CD4-positive, alpha-beta memory T cell (primary cell): ENCODE data around the gene WDR35. TPM values are rescaled to one million over a fixed set of nuclear protein-coding genes. Genes with fewer than 3 reads are reported as not detected.

Source experiments
- CTCF ChIA-PET: fragments of 350-600 bp; sonication (Branson Sonifier 250); formaldehyde crosslinking; loops from one replicate; lab custom pipeline; 2021; ENCODE audit warnings: inconsistent platforms; ENCODE audit not compliant: partially characterized antibody; lab: Charles Lee
- POLR2A ChIA-PET: fragments of 350-600 bp; sonication (Branson Sonifier 250); formaldehyde crosslinking; loops from one replicate; lab custom pipeline; 2021; ENCODE audit not compliant: partially characterized antibody; lab: Charles Lee
- DNase-seq, 5 donors: peaks; one replicate each; pipeline versions ENCODE4 v3.0.0 to v3.0.0-alpha.2; 2020 to 2022; ENCODE audit warnings: mixed read lengths in 1 of 5
- H3K27ac ChIP-seq: one replicate; pipeline ENCODE4 v1.7.0; 2013; ENCODE audit warnings: low read depth, low read length
- H3K27me3 ChIP-seq: 2 replicates; pipeline ENCODE4 v1.7.0; 2013; ENCODE audit warnings: mild to moderate bottlenecking, low read length, moderate library complexity; ENCODE audit not compliant: insufficient read depth
- H3K36me3 ChIP-seq: 2 replicates; pipeline ENCODE4 v1.7.0; 2013; ENCODE audit warnings: mild to moderate bottlenecking, low read length, moderate library complexity; ENCODE audit not compliant: insufficient read depth
- H3K4me1 ChIP-seq: 2 replicates; pipeline ENCODE4 v1.7.0; 2013; ENCODE audit warnings: mild to moderate bottlenecking, low read length, moderate library complexity; ENCODE audit not compliant: insufficient read depth
- H3K4me3 ChIP-seq, 2 donors: one replicate each; pipeline ENCODE4 v1.7.0; 2013; ENCODE audit warnings: low read length in 2 of 2, mild to moderate bottlenecking in 1 of 2
- H3K9me3 ChIP-seq, 2 donors: one replicate each; pipeline ENCODE4 v1.7.0; 2013; ENCODE audit warnings: low read length in 2 of 2, control low read depth in 1 of 2; ENCODE audit not compliant: control insufficient read depth in 1 of 2
- H3K27ac Mint-ChIP-seq, 7 donors: one replicate each; pipeline ENCODE4 v1.8.0; 2020 to 2021; ENCODE audit warnings: mixed read lengths in 7 of 7, mild to moderate bottlenecking in 6 of 7, inconsistent platforms in 3 of 7, moderate library complexity in 3 of 7
- H3K27me3 Mint-ChIP-seq, 2 donors: one replicate each; pipeline ENCODE4 v1.8.0; 2020 to 2021; ENCODE audit warnings: mixed read lengths in 2 of 2
- H3K36me3 Mint-ChIP-seq, 2 donors: one replicate each; pipeline ENCODE4 v1.8.0; 2020 to 2021; ENCODE audit warnings: mixed read lengths in 2 of 2, inconsistent platforms in 1 of 2, mild to moderate bottlenecking in 1 of 2
- H3K4me1 Mint-ChIP-seq, 4 donors: one replicate each; pipeline ENCODE4 v1.8.0; 2020 to 2021; ENCODE audit warnings: mixed read lengths in 4 of 4, mild to moderate bottlenecking in 1 of 4
- H3K4me3 Mint-ChIP-seq, 8 donors: one replicate each; pipeline ENCODE4 v1.8.0; 2020 to 2021; ENCODE audit warnings: mixed read lengths in 8 of 8, mild to moderate bottlenecking in 7 of 8, moderate library complexity in 6 of 8, inconsistent platforms in 3 of 8
- H3K9me3 Mint-ChIP-seq, 8 donors: one replicate each; pipeline ENCODE4 v1.8.0; 2020 to 2021; ENCODE audit warnings: mixed read lengths in 8 of 8, mild to moderate bottlenecking in 5 of 8, inconsistent platforms in 3 of 8, moderate library complexity in 1 of 8
- intact Hi-C: fragments of 100-400 bp; cut with micrococcal nuclease; formaldehyde crosslinking; loops from one replicate; pipeline ENCODE4 v1.15.1; 2023
- polyA plus RNA-seq, 2 donors: library from polyadenylated mRNA; unstranded; fragments of 300-500 nt; fragmentation: Illumina TruSeq; gene quantifications; one replicate each; pipeline ENCODE4 v1.2.3, GENCODE V29; 2021
- total RNA-seq, 2 experiments: library from RNA; stranded (reverse); gene quantifications; one replicate each; pipeline ENCODE4 v1.2.3, GENCODE V29; 2021

The WDR35 gene
- total and polyA plus RNA-seq, 4 experiments from 2014 or later: 2.3 to 5.7 (median 4.0) TPM

DNA sequence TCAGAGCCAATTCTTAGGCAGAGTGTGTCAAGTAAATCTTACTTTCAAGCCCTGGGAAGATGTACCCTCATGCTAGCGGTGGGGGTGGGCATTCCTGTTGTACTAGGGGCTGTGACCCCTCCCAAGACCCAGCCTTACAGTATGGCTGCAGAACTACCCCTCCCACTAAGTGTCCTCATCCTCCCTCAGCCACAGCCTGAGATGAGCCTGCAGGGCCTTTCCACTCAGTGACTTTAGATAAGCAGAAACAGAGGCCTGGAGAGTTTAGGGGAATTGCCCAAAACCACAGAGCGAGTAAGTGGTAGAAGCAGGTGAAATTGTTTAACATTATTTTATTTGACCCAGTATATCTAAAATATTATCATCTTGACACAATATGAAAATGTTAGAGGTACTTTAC is 124.8 kb downstream of the WDR35 start:
- H3K4me3 Mint-ChIP-seq: no peak overlapping the region
- no peak overlapping the region for H3K4me3 ChIP-seq
- H3K4me1 Mint-ChIP-seq: peaks cover 9 to 33% (median 23%) of the 10 kb centered on the region in 4 donors
- POLR2A ChIA-PET: no interaction called here
- H3K9me3 Mint-ChIP-seq: no peaks in the 10 kb centered on the region
- H3K27me3 Mint-ChIP-seq: peaks cover 0 to 5% of the 10 kb centered on the region in 2 donors
- H3K36me3 Mint-ChIP-seq: peaks cover 0 to 5% of the 10 kb centered on the region in 2 donors
- CTCF ChIA-PET: interaction anchor here (0.6 to 7.5 kb wide), 10 partner anchors 8 to 1487 kb away, joined by 3 to 151 read pairs (median 4); no protein-coding TSS in a partner anchor
- DNase-seq: no peak
- H3K4me1 ChIP-seq: peaks cover 26% of the 10 kb centered on the region
- no peak overlapping the region for H3K27ac ChIP-seq
- no peaks in the 10 kb centered on the region for H3K27me3 ChIP-seq
- no peaks in the 10 kb centered on the region for H3K9me3 ChIP-seq
- intact Hi-C loops: loop anchor here (10.0 kb wide), 1 partner anchor 190 kb away; the partner anchor contains the start of gene LAPTM4A
- no peaks in the 10 kb centered on the region for H3K36me3 ChIP-seq
- no peak overlapping the region for H3K27ac Mint-ChIP-seq

DNA sequence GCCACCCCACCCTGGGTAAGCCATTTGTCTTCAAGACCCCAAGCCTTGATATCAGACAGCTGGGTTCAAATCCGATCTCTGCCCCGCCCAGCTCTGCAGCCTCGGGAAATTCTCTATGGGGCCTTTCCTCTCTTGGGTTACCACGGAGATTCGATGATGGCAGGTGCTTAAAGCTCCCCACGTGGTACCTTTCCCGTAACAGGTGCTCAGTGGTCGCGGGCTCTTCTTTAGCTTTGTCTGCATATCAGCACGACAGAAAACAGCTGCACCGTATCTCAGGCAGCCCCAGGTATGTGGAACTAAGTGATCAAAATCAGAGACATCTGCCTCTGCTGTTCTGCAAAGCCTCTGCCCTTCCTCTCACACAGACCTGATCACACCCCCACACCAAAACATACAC is 125.5 kb downstream of the WDR35 start:
- no peaks in the 10 kb centered on the region for H3K27me3 ChIP-seq
- no peaks in the 10 kb centered on the region for H3K9me3 ChIP-seq
- H3K36me3 ChIP-seq: no peaks in the 10 kb centered on the region
- intact Hi-C loops: loop anchor here (10.0 kb wide), 1 partner anchor 190 kb away; the partner anchor contains the start of gene LAPTM4A
- Mint-ChIP-seq H3K36me3 (peaks cover 0 to 3% of the 10 kb centered on the region in 2 donors), H3K4me3 (no peak overlapping the region), H3K9me3 (no peaks in the 10 kb centered on the region), H3K4me1 (peaks cover 4 to 26% (median 15%) of the 10 kb centered on the region in 4 donors), H3K27ac (no peak overlapping the region), H3K27me3 (peaks cover 1 to 5% of the 10 kb centered on the region in 2 donors)
- no peak overlapping the region for H3K27ac ChIP-seq
- H3K4me3 ChIP-seq: no peak overlapping the region
- ChIA-PET POLR2A (no interaction called here), CTCF (interaction anchor here (0.9 to 7.5 kb wide), 14 partner anchors 9 to 1486 kb away, joined by 3 to 151 read pairs (median 4); no protein-coding TSS in a partner anchor)
- no peak for DNase-seq
- H3K4me1 ChIP-seq: peaks cover 18% of the 10 kb centered on the region

DNA sequence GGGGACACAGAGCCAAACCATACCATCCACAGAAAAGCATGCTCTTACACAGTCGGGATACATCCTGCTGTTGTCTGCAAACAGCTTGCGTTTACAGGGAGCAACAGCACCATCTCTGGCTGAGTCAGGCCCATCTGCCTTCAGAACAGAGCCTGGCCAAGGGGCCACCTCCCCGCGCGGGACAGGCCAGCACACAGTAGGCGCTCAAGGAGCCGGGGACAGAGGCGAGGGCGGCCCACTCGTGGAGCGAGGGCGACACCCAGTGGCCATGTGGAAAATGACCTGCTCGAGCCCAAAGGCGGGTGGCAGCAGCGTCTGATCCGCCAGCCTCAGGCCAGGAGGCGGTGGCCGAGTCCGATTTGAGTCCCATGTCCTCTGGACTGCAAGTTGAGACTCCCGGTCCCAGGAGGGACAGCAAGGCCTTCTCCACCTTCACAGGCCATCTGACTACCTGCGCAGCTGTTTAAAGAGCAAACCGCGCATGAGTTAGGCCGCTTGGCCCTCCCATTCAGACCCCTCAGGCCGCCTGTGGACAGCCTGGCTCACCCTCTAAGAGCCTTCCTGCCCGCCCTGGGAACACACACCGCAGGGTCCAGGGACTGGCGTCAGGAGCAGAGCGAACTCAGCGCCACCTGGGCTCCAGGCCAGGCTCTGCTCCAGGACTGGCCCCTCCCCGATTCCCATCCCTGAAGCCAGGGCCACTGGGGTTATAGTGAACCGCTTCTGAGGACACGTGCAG is 126.4 kb downstream of the WDR35 start:
- H3K4me1 Mint-ChIP-seq: peaks cover 4 to 18% (median 8%) of the 10 kb centered on the region in 4 donors
- no peaks in the 10 kb centered on the region for H3K9me3 Mint-ChIP-seq
- Histone ChIP-seq H3K9me3 (no peaks in the 10 kb centered on the region), H3K36me3 (no peaks in the 10 kb centered on the region), H3K27ac (no peak overlapping the region), H3K4me3 (no peak overlapping the region), H3K4me1 (peaks cover 13% of the 10 kb centered on the region), H3K27me3 (no peaks in the 10 kb centered on the region)
- H3K27ac Mint-ChIP-seq: peak overlapping the region in 1 of 7 donors; percentile 67
- H3K4me3 Mint-ChIP-seq: no peak overlapping the region
- ChIA-PET CTCF (interaction anchor here (0.7 to 7.5 kb wide), 17 partner anchors 8 to 1475 kb away, joined by 3 to 151 read pairs (median 4); no protein-coding TSS in a partner anchor), POLR2A (no interaction called here)
- intact Hi-C loops: loop anchor here (1.0 to 10.0 kb wide), 4 partner anchors 191 to 1476 kb away; partner anchors contain the start of gene LAPTM4A
- no peaks in the 10 kb centered on the region for H3K36me3 Mint-ChIP-seq
- peaks cover 1 to 5% of the 10 kb centered on the region in 2 donors for H3K27me3 Mint-ChIP-seq
- peak; percentile 58 to 70 (median 61) for DNase-seq

DNA sequence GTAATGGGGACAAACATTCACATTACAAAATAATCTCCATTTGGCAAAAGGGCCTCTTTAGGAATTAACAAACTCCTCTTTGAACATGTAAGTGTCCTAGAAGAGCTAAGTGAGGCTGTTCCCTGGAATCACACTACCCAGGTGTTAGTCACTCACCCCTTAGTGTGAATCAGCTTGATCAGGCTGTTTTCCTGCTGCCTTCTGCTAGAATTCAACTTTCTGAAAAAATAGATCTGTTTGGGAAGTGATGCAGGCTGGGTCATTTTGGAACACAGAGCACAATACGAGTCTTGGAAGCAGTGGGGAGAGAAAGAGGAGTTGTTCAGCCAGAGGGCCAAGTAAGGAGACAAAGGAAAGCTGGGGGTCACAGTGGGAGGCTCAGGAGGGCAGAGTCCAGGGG is 128.1 kb downstream of the WDR35 start:
- Histone ChIP-seq H3K36me3 (no peaks in the 10 kb centered on the region), H3K27me3 (no peaks in the 10 kb centered on the region), H3K27ac (no peak overlapping the region), H3K9me3 (no peaks in the 10 kb centered on the region), H3K4me3 (no peak overlapping the region), H3K4me1 (peaks cover 6% of the 10 kb centered on the region)
- Mint-ChIP-seq H3K9me3 (no peaks in the 10 kb centered on the region), H3K4me3 (no peak overlapping the region), H3K4me1 (peaks cover 0 to 6% (median under 1%) of the 10 kb centered on the region in 4 donors), H3K36me3 (no peaks in the 10 kb centered on the region), H3K27ac (no peak overlapping the region), H3K27me3 (peaks cover 5% of the 10 kb centered on the region in 2 donors)
- ChIA-PET POLR2A (no interaction called here), CTCF (interaction anchor here (1.4 to 7.5 kb wide), 3 partner anchors 8 to 1343 kb away, joined by 3 to 151 read pairs (median 10); no protein-coding TSS in a partner anchor)
- no peak for DNase-seq
- intact Hi-C loops: loop anchor here (10.0 kb wide), 1 partner anchor 193 kb away; the partner anchor contains the start of gene LAPTM4A

Other genes starting within 250 kb of the WDR35 start
- 10 to 100 TPM; 44.4 to 48.7 TPM for gene TTC32, start 88.1 kb downstream of the WDR35 start, total RNA-seq
- 10 to 100 TPM; 24.3 to 34.2 TPM for gene TTC32, start 88.1 kb downstream of the WDR35 start, polyA plus RNA-seq
- gene MATN3, start 22.6 kb upstream of the WDR35 start, total RNA-seq: not detected
- gene MATN3, start 22.6 kb upstream of the WDR35 start, polyA plus RNA-seq: not detected
- gene LAPTM4A, start 61.5 kb upstream of the WDR35 start, total RNA-seq: 10 to 100 TPM; 47.4 to 50.8 TPM
- 100 to 1,000 TPM; 101 to 150 TPM for gene LAPTM4A, start 61.5 kb upstream of the WDR35 start, polyA plus RNA-seq
- under 1 TPM in 1 of 2 experiments, not detected in 1; 0.09 TPM for gene SDC1, start 235.0 kb upstream of the WDR35 start, total RNA-seq
- gene SDC1, start 235.0 kb upstream of the WDR35 start, polyA plus RNA-seq: not detected